ENCODE data around the gene HLA-B.
"Not testable (repeated sequence)": the region's sequence is repeated elsewhere in the genome, so short reads cannot be mapped to it uniquely, and the experiment has no call there.

The HLA-B gene

GRCh38 chr6:31356946-31357466 is at the start of gene HLA-B:
TSS of gene HLA-B (minus strand) at chr6:31357179. CDS start at chr6:31357158, 21 bp downstream.
- no peak within 1 kb of the TSS for H3K27ac ChIP-seq (ENCODE audit: low read length)
- peak within 1 kb of the TSS; percentile 31 for H3K9ac ChIP-seq (ENCODE audit: low read length)
- H3K27me3 ChIP-seq (ENCODE audit: control insufficient read depth, insufficient read depth, low read length), result peaks cover 55% of the 10 kb centered on the region

GRCh38 chr6:31405996-31406395 is 49.0 kb upstream of the HLA-B start:
- H3K4me3 ChIP-seq (ENCODE audit: low read length), result no peak overlapping the region
- no peak overlapping the region for H3K27ac ChIP-seq (ENCODE audit: low read length)
- peaks cover 21% of the 10 kb centered on the region for H3K4me1 ChIP-seq (ENCODE audit: control insufficient read depth, low read depth, low read length)
- peaks cover 54% of the 10 kb centered on the region for H3K27me3 ChIP-seq (ENCODE audit: control insufficient read depth, insufficient read depth, low read length)
- H3K9me3 ChIP-seq (ENCODE audit: control insufficient read depth, low read depth, low read length), result no peaks in the 10 kb centered on the region
- no peak overlapping the region for H3K9ac ChIP-seq (ENCODE audit: low read length)
- H3K36me3 ChIP-seq (ENCODE audit: control insufficient read depth, low read depth, low read length), result peaks cover under 1% of the 10 kb centered on the region

More at GRCh38 chr6:31356946-31357466, at the start of gene HLA-B:
- H3K36me3 ChIP-seq (ENCODE audit: control insufficient read depth, low read depth, low read length), result peaks cover 4% of the 10 kb centered on the region
- H3K4me3 ChIP-seq (ENCODE audit: low read length), result peak within 1 kb of the TSS; percentile 62
- H3K4me1 ChIP-seq (ENCODE audit: control insufficient read depth, low read depth, low read length), result no peaks in the 10 kb centered on the region
- H3K9me3 ChIP-seq (ENCODE audit: control insufficient read depth, low read depth, low read length), result no peaks in the 10 kb centered on the region

- H3K9ac ChIP-seq (ENCODE audit: low read length), result peak overlapping the region; percentile 28
- H3K27me3 ChIP-seq (ENCODE audit: control insufficient read depth, insufficient read depth, low read length), result peaks cover 74% of the 10 kb centered on the region
- not testable (repeated sequence) for H3K36me3 ChIP-seq (ENCODE audit: control insufficient read depth, low read depth, low read length); H3K27ac ChIP-seq (ENCODE audit: low read length); H3K9me3 ChIP-seq (ENCODE audit: control insufficient read depth, low read depth, low read length)
- H3K4me1 ChIP-seq (ENCODE audit: control insufficient read depth, low read depth, low read length), result peaks cover 23% of the 10 kb centered on the region
- peak overlapping the region; percentile 78 for H3K4me3 ChIP-seq (ENCODE audit: low read length)
Measured at GRCh38 chr6:31404061-31404364, 47.0 kb upstream of the HLA-B start.

GRCh38 chr6:31403283-31404060 is 46.5 kb upstream of the HLA-B start, which contains the start of gene MICA:
TSS of gene MICA (plus strand) at chr6:31403595. CDS start at chr6:31403633, 38 bp downstream.
- peak within 1 kb of the TSS; percentile 28 for H3K9ac ChIP-seq (ENCODE audit: low read length)
- no peaks in the 10 kb centered on the region for H3K9me3 ChIP-seq (ENCODE audit: control insufficient read depth, low read depth, low read length)
- H3K27me3 ChIP-seq (ENCODE audit: control insufficient read depth, insufficient read depth, low read length), result peaks cover 79% of the 10 kb centered on the region
- H3K27ac ChIP-seq (ENCODE audit: low read length), result no peak within 1 kb of the TSS
- H3K4me1 ChIP-seq (ENCODE audit: control insufficient read depth, low read depth, low read length), result peaks cover 26% of the 10 kb centered on the region
- H3K4me3 ChIP-seq (ENCODE audit: low read length), result peak within 1 kb of the TSS; percentile 78
- H3K36me3 ChIP-seq (ENCODE audit: control insufficient read depth, low read depth, low read length), result no peaks in the 10 kb centered on the region

GRCh38 chr6:31402324-31403282 is 45.6 kb upstream of the HLA-B start:
- no peaks in the 10 kb centered on the region for H3K36me3 ChIP-seq (ENCODE audit: control insufficient read depth, low read depth, low read length)
- no peak overlapping the region for H3K27ac ChIP-seq (ENCODE audit: low read length)
- H3K4me3 ChIP-seq (ENCODE audit: low read length), result peak overlapping the region; percentile 78
- peaks cover 88% of the 10 kb centered on the region for H3K27me3 ChIP-seq (ENCODE audit: control insufficient read depth, insufficient read depth, low read length)
- no peaks in the 10 kb centered on the region for H3K9me3 ChIP-seq (ENCODE audit: control insufficient read depth, low read depth, low read length)
- no peak overlapping the region for H3K9ac ChIP-seq (ENCODE audit: low read length)
- peaks cover 26% of the 10 kb centered on the region for H3K4me1 ChIP-seq (ENCODE audit: control insufficient read depth, low read depth, low read length)

GRCh38 chr6:31401403-31401802 is 44.4 kb upstream of the HLA-B start:
- Histone ChIP-seq H3K4me1 (ENCODE audit: control insufficient read depth, low read depth, low read length) (peaks cover 30% of the 10 kb centered on the region), H3K9ac (ENCODE audit: low read length) (no peak overlapping the region), H3K27me3 (ENCODE audit: control insufficient read depth, insufficient read depth, low read length) (peaks cover 96% of the 10 kb centered on the region), H3K27ac (ENCODE audit: low read length) (no peak overlapping the region), H3K4me3 (ENCODE audit: low read length) (peak overlapping the region; percentile 57), H3K36me3 (ENCODE audit: control insufficient read depth, low read depth, low read length) (no peaks in the 10 kb centered on the region), H3K9me3 (ENCODE audit: control insufficient read depth, low read depth, low read length) (no peaks in the 10 kb centered on the region)

GRCh38 chr6:31400467-31401289 is 43.7 kb upstream of the HLA-B start:
- no peaks in the 10 kb centered on the region for H3K36me3 ChIP-seq (ENCODE audit: control insufficient read depth, low read depth, low read length)
- peaks cover 96% of the 10 kb centered on the region for H3K27me3 ChIP-seq (ENCODE audit: control insufficient read depth, insufficient read depth, low read length)
- H3K4me1 ChIP-seq (ENCODE audit: control insufficient read depth, low read depth, low read length), result peaks cover 26% of the 10 kb centered on the region
- no peak overlapping the region for H3K27ac ChIP-seq (ENCODE audit: low read length)
- H3K9me3 ChIP-seq (ENCODE audit: control insufficient read depth, low read depth, low read length), result no peaks in the 10 kb centered on the region
- peak overlapping the region; percentile 57 for H3K4me3 ChIP-seq (ENCODE audit: low read length)
- peak overlapping the region; percentile 32 for H3K9ac ChIP-seq (ENCODE audit: low read length)

- Histone ChIP-seq H3K27me3 (ENCODE audit: control insufficient read depth, insufficient read depth, low read length) (peaks cover 94% of the 10 kb centered on the region), H3K9ac (ENCODE audit: low read length) (peak overlapping the region; percentile 32), H3K36me3 (ENCODE audit: control insufficient read depth, low read depth, low read length) (no peaks in the 10 kb centered on the region), H3K9me3 (ENCODE audit: control insufficient read depth, low read depth, low read length) (no peaks in the 10 kb centered on the region), H3K27ac (ENCODE audit: low read length) (no peak overlapping the region), H3K4me1 (ENCODE audit: control insufficient read depth, low read depth, low read length) (peaks cover 24% of the 10 kb centered on the region), H3K4me3 (ENCODE audit: low read length) (peak overlapping the region; percentile 57)
Measured at GRCh38 chr6:31399589-31400466, 42.8 kb upstream of the HLA-B start.

GRCh38 chr6:31397901-31398525 is 41.0 kb upstream of the HLA-B start:
- Histone ChIP-seq H3K4me1 (ENCODE audit: control insufficient read depth, low read depth, low read length) (peaks cover 25% of the 10 kb centered on the region), H3K9me3 (ENCODE audit: control insufficient read depth, low read depth, low read length) (no peaks in the 10 kb centered on the region), H3K36me3 (ENCODE audit: control insufficient read depth, low read depth, low read length) (no peaks in the 10 kb centered on the region), H3K27ac (ENCODE audit: low read length) (no peak overlapping the region), H3K4me3 (ENCODE audit: low read length) (peak overlapping the region; percentile 39), H3K27me3 (ENCODE audit: control insufficient read depth, insufficient read depth, low read length) (peaks cover 96% of the 10 kb centered on the region), H3K9ac (ENCODE audit: low read length) (no peak overlapping the region)

- peaks cover 87% of the 10 kb centered on the region for H3K27me3 ChIP-seq (ENCODE audit: control insufficient read depth, insufficient read depth, low read length)
- not testable (repeated sequence) for H3K36me3 ChIP-seq (ENCODE audit: control insufficient read depth, low read depth, low read length); H3K9me3 ChIP-seq (ENCODE audit: control insufficient read depth, low read depth, low read length); H3K9ac ChIP-seq (ENCODE audit: low read length); H3K27ac ChIP-seq (ENCODE audit: low read length)
- peaks cover 21% of the 10 kb centered on the region for H3K4me1 ChIP-seq (ENCODE audit: control insufficient read depth, low read depth, low read length)
- peak overlapping the region; percentile 24 for H3K4me3 ChIP-seq (ENCODE audit: low read length)
Measured at GRCh38 chr6:31397153-31397499, 40.1 kb upstream of the HLA-B start.

Data from iPS-18a (cell line).